Choroid plexus epithelial cell (primary cell): ENCODE measurements around the gene LLPH.

ENCODE experiments used
- DNase-seq: peaks from one replicate; pipeline ENCODE4 v3.0.0-alpha.2; 2010; ENCODE audit warnings: low read depth
- H3K4me3 ChIP-seq: 2 replicates; pipeline ENCODE4 v1.5.1; 2011; ENCODE audit warnings: low read depth, mild to moderate bottlenecking, control low read depth, low read length, moderate library complexity
- TF ChIP-seq, protein P1 (sequence below): conservative IDR thresholded peaks from 2 replicates; pipeline ENCODE4 v1.5.1; 2011; ENCODE audit warnings: low read depth, mild to moderate bottlenecking, control low read depth, inconsistent platforms, low read length, moderate library complexity

Gene LLPH

DNA sequence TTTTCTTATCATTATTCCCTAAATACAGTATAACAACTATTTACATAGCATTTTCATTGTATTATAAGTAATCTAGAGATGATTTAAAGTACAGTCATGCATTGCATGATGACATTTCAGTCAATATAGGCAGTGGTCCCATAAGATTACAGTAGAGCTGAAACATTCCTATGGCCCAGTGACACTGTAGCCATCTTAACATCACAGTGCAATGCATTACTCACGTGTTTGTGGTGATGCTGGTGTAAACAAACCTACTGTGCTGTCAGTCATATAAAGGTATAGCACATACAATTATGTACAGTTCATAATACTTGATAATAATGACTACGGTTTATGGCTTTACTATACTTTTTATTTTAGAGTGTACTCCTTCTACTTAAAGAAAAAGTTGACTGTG is 13.3 kb downstream of the LLPH start:
- no peak for DNase-seq
- TF ChIP-seq, protein P1, sequence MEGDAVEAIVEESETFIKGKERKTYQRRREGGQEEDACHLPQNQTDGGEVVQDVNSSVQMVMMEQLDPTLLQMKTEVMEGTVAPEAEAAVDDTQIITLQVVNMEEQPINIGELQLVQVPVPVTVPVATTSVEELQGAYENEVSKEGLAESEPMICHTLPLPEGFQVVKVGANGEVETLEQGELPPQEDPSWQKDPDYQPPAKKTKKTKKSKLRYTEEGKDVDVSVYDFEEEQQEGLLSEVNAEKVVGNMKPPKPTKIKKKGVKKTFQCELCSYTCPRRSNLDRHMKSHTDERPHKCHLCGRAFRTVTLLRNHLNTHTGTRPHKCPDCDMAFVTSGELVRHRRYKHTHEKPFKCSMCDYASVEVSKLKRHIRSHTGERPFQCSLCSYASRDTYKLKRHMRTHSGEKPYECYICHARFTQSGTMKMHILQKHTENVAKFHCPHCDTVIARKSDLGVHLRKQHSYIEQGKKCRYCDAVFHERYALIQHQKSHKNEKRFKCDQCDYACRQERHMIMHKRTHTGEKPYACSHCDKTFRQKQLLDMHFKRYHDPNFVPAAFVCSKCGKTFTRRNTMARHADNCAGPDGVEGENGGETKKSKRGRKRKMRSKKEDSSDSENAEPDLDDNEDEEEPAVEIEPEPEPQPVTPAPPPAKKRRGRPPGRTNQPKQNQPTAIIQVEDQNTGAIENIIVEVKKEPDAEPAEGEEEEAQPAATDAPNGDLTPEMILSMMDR = no peak
- no peak overlapping the region for H3K4me3 ChIP-seq

DNA sequence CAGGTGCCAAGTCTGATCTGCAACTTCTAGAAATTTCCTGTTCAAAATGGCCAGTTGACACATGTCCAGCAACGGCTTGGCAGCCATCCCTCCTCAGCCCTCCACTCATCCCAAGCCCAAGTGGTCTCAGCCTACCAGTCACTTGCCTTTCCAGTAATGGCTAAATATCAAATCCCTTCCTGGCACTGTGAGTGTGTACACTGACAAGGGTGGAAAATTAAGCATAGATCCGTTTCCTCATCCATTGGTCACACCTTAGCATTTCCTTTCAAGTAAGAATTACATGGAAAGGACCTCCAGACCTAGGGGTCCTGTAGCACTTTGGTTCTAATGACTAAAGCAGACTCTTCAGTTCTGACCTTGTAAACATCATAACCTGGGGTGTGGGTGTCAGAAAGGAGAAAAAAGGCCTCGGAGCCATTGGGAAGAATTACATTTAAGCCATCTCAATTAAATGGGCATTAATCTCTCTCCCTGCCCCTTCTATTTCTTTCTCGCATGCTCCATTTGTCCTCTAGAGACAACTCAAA is 15.4 kb downstream of the LLPH start:
- TF ChIP-seq, protein P1 = no peak
- no peak for DNase-seq
- no peak overlapping the region for H3K4me3 ChIP-seq

DNA sequence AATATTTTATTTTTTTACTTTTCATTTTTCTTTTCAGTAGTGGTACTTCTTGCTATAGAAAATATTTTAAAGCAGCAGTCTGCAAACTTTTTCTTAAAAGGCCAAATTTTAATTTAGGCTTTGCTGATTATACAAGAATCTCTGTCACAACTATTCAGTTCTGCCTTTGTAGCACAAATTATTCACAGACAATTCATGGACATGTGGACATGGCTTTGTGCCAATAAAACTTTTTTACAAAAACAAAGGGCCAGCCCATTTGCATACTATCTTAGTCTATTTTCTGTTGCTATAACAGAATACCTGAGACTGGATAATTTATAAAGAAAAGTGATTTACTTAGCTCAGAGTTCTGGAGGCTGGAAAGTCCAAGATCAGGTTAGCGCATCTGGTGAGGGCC is 17.1 kb downstream of the LLPH start:
- TF ChIP-seq, protein P1 = no peak
- DNase-seq = no peak
- H3K4me3 ChIP-seq = no peak overlapping the region

DNA sequence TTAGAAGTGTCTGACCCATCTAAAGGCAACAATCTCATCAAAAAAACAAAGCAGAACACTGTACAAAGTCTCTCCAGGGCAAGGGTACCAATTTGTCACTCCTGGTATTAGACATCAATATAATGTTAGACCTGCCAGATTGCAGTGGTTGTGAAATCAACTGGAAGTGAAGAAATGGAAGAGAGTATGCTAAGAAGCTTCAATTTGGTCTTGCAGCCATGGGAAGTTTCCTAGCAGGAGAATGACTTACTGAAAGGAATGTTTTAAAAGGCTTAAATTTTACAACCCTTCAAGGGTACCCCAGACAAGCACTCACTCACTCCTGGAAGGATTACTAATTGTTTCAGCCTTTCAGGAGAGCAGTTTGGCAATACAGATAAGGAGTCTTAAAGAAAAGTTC is 18.9 kb downstream of the LLPH start:
- peak; percentile 32 for DNase-seq
- TF ChIP-seq, protein P1 = no peak

DNA sequence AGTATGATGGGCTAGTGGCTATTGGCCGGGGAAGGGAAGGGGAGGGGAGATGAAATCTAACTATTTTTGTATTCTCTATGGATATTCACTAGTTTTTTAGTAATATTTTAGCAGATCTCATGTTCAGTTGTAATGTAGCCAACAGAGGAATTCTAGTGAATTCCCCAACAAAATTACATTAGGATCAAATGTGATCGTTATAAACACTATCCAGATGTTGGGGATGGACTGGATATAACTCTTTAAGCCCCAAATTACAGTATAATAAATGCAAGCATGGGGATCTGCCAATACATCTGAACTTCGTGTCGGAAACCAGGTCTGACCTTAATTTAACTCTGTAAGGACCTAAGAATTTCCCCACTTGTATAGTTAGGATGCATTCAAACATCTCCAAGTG is 21.5 kb downstream of the LLPH start:
- no peak for DNase-seq
- TF ChIP-seq, protein P1 = no peak

More for the DNA sequence above, 18.9 kb downstream of the LLPH start:
- H3K4me3 ChIP-seq = no peak overlapping the region

GRCh38 chr12:66108386-66108785 is 22.2 kb downstream of the LLPH start:
- TF ChIP-seq, protein P1 = no peak
- no peak overlapping the region for H3K4me3 ChIP-seq
- DNase-seq = no peak

More for the DNA sequence above, 21.5 kb downstream of the LLPH start:
- no peak overlapping the region for H3K4me3 ChIP-seq

- no peak overlapping the region for H3K4me3 ChIP-seq
- TF ChIP-seq, protein P1 = peak; percentile 77
- DNase-seq = peak; percentile 95
These were observed 23.1 kb downstream of the LLPH start for GRCh38 chr12:66107451-66107915.
